ENCODE results near the gene DYRK4. TPM values are rescaled to one million over a fixed set of nuclear protein-coding genes. Genes with fewer than 3 reads are reported as not detected.

DYRK4 gene
- total RNA-seq, 1 experiment from 2014 or later: 27.1 TPM

GRCh38 chr12:4563336-4563735, 1.3 kb downstream of the DYRK4 start:
- ATAC-seq (no peak), DNase-seq (ENCODE audit: low read depth, low spot score) (no peak)
- Histone ChIP-seq H3K9me2 (ENCODE audit: insufficient read depth) (no peaks in the 10 kb centered on the region), H3K9me3 (ENCODE audit: control insufficient read depth in 1 of 2, insufficient read depth in 1 of 2, low read depth in 1 of 2, low read length in 2 of 2) (no peaks in the 10 kb centered on the region), H3K27ac (ENCODE audit: low read depth, low read length) (no peak overlapping the region), H3K79me2 (ENCODE audit: insufficient read depth, low read length) (no peaks in the 10 kb centered on the region), H3K4me1 (ENCODE audit: control insufficient read depth in 1 of 2, insufficient read depth in 2 of 2, low read length in 2 of 2) (peaks cover 0 to 3% of the 10 kb centered on the region in 2 experiments; a peak in 1 of 4 replicates), H3K27me3 (ENCODE audit: insufficient read depth, low read length) (no peaks in the 10 kb centered on the region), H3K4me2 (ENCODE audit: low read length) (no peak overlapping the region), H4K20me1 (ENCODE audit: insufficient read depth) (no peaks in the 10 kb centered on the region), H3K9ac (ENCODE audit: low read length) (no peak overlapping the region), H3K36me3 (ENCODE audit: control insufficient read depth in 1 of 2, insufficient read depth in 2 of 2, low read length in 2 of 2) (peaks cover 3% of the 10 kb centered on the region in 2 experiments; a peak in 3 of 4 replicates), H2AFZ (ENCODE audit: low read depth, low read length, poor library complexity, severe bottlenecking) (no peak overlapping the region), H3K4me3 (replicated peaks in 1 of 2; ENCODE audit: low read depth in 1 of 2, low read length in 2 of 2) (no peak overlapping the region)
- CTCF ChIA-PET: no interaction called here
- no TSS peak for BruUV-seq (replicated peaks)
- POLR2A ChIA-PET: no interaction called here
- RAD21 ChIA-PET (ENCODE audit: low non-redundant PET in 1 of 2, low total read pairs in 2 of 2, uncharacterized antibody in 2 of 2, unreplicated experiment in 2 of 2): no interaction called here
- intact Hi-C loops (cut with micrococcal nuclease): no loop called here
- no peak for TF ChIP-seq RAD21 (IDR thresholded peaks at IDR 0.05; ENCODE audit: low read depth)
- TF ChIP-seq TCF7L2 (IDR thresholded peaks at IDR 0.05; ENCODE audit: borderline replicate concordance, extremely low read depth, insufficient read depth, insufficient read length): no peak
- TF ChIP-seq, protein P1, sequence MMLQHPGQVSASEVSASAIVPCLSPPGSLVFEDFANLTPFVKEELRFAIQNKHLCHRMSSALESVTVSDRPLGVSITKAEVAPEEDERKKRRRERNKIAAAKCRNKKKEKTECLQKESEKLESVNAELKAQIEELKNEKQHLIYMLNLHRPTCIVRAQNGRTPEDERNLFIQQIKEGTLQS (IDR thresholded peaks at IDR 0.05): no peak
- TF ChIP-seq, protein P2, sequence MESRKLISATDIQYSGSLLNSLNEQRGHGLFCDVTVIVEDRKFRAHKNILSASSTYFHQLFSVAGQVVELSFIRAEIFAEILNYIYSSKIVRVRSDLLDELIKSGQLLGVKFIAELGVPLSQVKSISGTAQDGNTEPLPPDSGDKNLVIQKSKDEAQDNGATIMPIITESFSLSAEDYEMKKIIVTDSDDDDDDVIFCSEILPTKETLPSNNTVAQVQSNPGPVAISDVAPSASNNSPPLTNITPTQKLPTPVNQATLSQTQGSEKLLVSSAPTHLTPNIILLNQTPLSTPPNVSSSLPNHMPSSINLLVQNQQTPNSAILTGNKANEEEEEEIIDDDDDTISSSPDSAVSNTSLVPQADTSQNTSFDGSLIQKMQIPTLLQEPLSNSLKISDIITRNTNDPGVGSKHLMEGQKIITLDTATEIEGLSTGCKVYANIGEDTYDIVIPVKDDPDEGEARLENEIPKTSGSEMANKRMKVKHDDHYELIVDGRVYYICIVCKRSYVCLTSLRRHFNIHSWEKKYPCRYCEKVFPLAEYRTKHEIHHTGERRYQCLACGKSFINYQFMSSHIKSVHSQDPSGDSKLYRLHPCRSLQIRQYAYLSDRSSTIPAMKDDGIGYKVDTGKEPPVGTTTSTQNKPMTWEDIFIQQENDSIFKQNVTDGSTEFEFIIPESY (IDR thresholded peaks at IDR 0.05; ENCODE audit: extremely low read depth, insufficient replicate concordance, low read length): no peak
- TF ChIP-seq POLR2AphosphoS5 (IDR thresholded peaks at IDR 0.05; ENCODE audit: low read depth, low read length): no peak

DNA sequence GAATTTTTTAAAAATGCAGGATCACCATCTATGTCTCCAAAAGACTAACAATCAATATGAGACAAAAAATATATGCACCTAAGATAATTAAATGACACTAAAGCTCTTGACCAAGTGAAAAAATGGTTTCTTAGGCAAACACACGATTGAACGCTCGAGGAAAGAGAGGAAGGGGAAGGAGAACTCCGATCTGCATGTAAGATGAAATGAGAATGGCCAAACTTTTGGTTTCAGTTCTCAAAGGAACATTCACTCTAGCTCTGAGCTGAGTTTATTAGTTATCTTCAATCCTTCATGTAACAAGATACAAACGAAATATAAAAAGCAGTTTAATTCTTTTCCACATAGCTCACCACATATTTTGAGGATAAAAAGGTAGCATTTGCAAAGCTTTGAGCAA, 2.8 kb downstream of the DYRK4 start:
- no TSS peak for BruUV-seq (replicated peaks)
- TF ChIP-seq EZH2phosphoT487 (IDR thresholded peaks at IDR 0.05; ENCODE audit: borderline replicate concordance) (no peak), SRF (IDR thresholded peaks at IDR 0.05; ENCODE audit: low read depth) (no peak), RAD21 (IDR thresholded peaks at IDR 0.05; ENCODE audit: low read depth) (no peak), ZFX (IDR thresholded peaks at IDR 0.05) (no peak), FOSL1 (IDR thresholded peaks at IDR 0.05; ENCODE audit: low read depth) (no peak), CBX3 (IDR thresholded peaks at IDR 0.05; ENCODE audit: low read depth) (no peak), POLR2A (IDR thresholded peaks at IDR 0.05; ENCODE audit: borderline replicate concordance, extremely low read depth, insufficient read depth, insufficient read length) (no peak), SIN3A (IDR thresholded peaks at IDR 0.05; ENCODE audit: low read depth) (no peak), SP1 (IDR thresholded peaks at IDR 0.05; ENCODE audit: low read depth) (no peak), EGR1 (IDR thresholded peaks at IDR 0.05; ENCODE audit: low read depth) (no peak), ELF1 (IDR thresholded peaks at IDR 0.05; ENCODE audit: borderline replicate concordance, low read depth) (no peak), TCF7L2 (IDR thresholded peaks at IDR 0.05; ENCODE audit: borderline replicate concordance, extremely low read depth, insufficient read depth, insufficient read length) (no peak), JUND (IDR thresholded peaks at IDR 0.05) (no peak)
- ATAC-seq (no peak), DNase-seq (ENCODE audit: low read depth, low spot score) (no peak)
- Histone ChIP-seq H3K4me1 (ENCODE audit: control insufficient read depth in 1 of 2, insufficient read depth in 2 of 2, low read length in 2 of 2) (peaks cover 0 to 3% of the 10 kb centered on the region in 2 experiments; a peak in 1 of 4 replicates), H3K9me3 (ENCODE audit: control insufficient read depth in 1 of 2, insufficient read depth in 1 of 2, low read depth in 1 of 2, low read length in 2 of 2) (no peaks in the 10 kb centered on the region), H3K27ac (ENCODE audit: low read depth, low read length) (no peak overlapping the region), H3K4me3 (replicated peaks in 1 of 2; ENCODE audit: low read depth in 1 of 2, low read length in 2 of 2) (no peak overlapping the region), H3K4me2 (ENCODE audit: low read length) (no peak overlapping the region), H3K27me3 (ENCODE audit: insufficient read depth, low read length) (no peaks in the 10 kb centered on the region), H3K9ac (ENCODE audit: low read length) (no peak overlapping the region), H3K36me3 (ENCODE audit: control insufficient read depth in 1 of 2, insufficient read depth in 2 of 2, low read length in 2 of 2) (no peaks in the 10 kb centered on the region; a peak in 2 of 4 replicates), H4K20me1 (ENCODE audit: insufficient read depth) (no peaks in the 10 kb centered on the region), H3K9me2 (ENCODE audit: insufficient read depth) (no peaks in the 10 kb centered on the region), H3K79me2 (ENCODE audit: insufficient read depth, low read length) (no peaks in the 10 kb centered on the region), H2AFZ (ENCODE audit: low read depth, low read length, poor library complexity, severe bottlenecking) (no peak overlapping the region)
- intact Hi-C loops (cut with micrococcal nuclease): no loop called here
- CTCF ChIA-PET: no interaction called here
- RAD21 ChIA-PET (ENCODE audit: low non-redundant PET in 1 of 2, low total read pairs in 2 of 2, uncharacterized antibody in 2 of 2, unreplicated experiment in 2 of 2): no interaction called here
- POLR2A ChIA-PET: no interaction called here

Measured in HCT116 (cell line).